HUES64 (cell line): ENCODE measurements around the gene TAAR2.

Experiments used
- H3K27ac ChIP-seq: 2 replicates; pipeline ENCODE4 v1.7.0; 2013; ENCODE audit warnings: low read depth, low read length, inconsistent platforms
- H3K27me3 ChIP-seq: 2 replicates; pipeline ENCODE4 v1.6.1; 2013; ENCODE audit warnings: mild to moderate bottlenecking, low read length; ENCODE audit not compliant: insufficient read depth
- H3K36me3 ChIP-seq: 2 replicates; pipeline ENCODE4 v1.6.1; 2013; ENCODE audit warnings: mild to moderate bottlenecking, low read length; ENCODE audit not compliant: insufficient read depth
- H3K4me1 ChIP-seq: 2 replicates; pipeline ENCODE4 v1.6.1; 2013; ENCODE audit warnings: mild to moderate bottlenecking, low read length, moderate library complexity; ENCODE audit not compliant: insufficient read depth
- H3K4me3 ChIP-seq: 2 replicates; pipeline ENCODE4 v1.5.1; 2013; ENCODE audit warnings: mild to moderate bottlenecking, low read length, moderate library complexity
- H3K9ac ChIP-seq: 2 replicates; pipeline ENCODE4 v1.6.1; 2013; ENCODE audit warnings: mild to moderate bottlenecking, low read depth, low read length
- H3K9me3 ChIP-seq: 2 replicates; pipeline ENCODE4 v1.6.1; 2013; ENCODE audit warnings: low read depth, low read length; ENCODE audit not compliant: insufficient read depth
- WGBS: fragments of 150-250, 120-280 bp; methylation state at CpG from one replicate; pipeline ENCODE4 v1.1.7; 2013; ENCODE audit warnings: missing lambda C conversion rate; 5-methylcytosine and 5-hydroxymethylcytosine counted together

TAAR2 gene

GRCh38 chr6:132584698-132585097, 39.4 kb downstream of the TAAR2 start:
- H3K36me3 ChIP-seq: no peaks in the 10 kb centered on the region
- peaks cover 6% of the 10 kb centered on the region for H3K4me1 ChIP-seq
- H3K9me3 ChIP-seq: no peaks in the 10 kb centered on the region
- no peak overlapping the region for H3K4me3 ChIP-seq
- no peaks in the 10 kb centered on the region for H3K27me3 ChIP-seq
- no peak overlapping the region for H3K9ac ChIP-seq
- WGBS: no CpG with 5 or more reads among the region's 1 CpG
- no peak overlapping the region for H3K27ac ChIP-seq

GRCh38 chr6:132571774-132572173, 52.3 kb downstream of the TAAR2 start:
- Histone ChIP-seq H3K9me3 (no peaks in the 10 kb centered on the region), H3K27ac (no peak overlapping the region), H3K4me1 (peaks cover 21% of the 10 kb centered on the region), H3K27me3 (no peaks in the 10 kb centered on the region), H3K9ac (no peak overlapping the region), H3K36me3 (no peaks in the 10 kb centered on the region), H3K4me3 (no peak overlapping the region)

- WGBS: 91% methylated on average over 15 of the region's 15 CpGs
- H3K4me1 ChIP-seq: peaks cover 21% of the 10 kb centered on the region
Measured at GRCh38 chr6:132570221-132570777, 53.8 kb downstream of the TAAR2 start, which contains the start of gene TAAR6. Gene TAAR6, plus strand, starts transcription at chr6:132570322. Its CDS starts 0 bp downstream, at chr6:132570322.

GRCh38 chr6:132569170-132569569, 54.9 kb downstream of the TAAR2 start:
- Histone ChIP-seq H3K4me1 (peaks cover 21% of the 10 kb centered on the region), H3K9me3 (no peaks in the 10 kb centered on the region), H3K27me3 (no peaks in the 10 kb centered on the region), H3K27ac (no peak overlapping the region), H3K4me3 (no peak overlapping the region), H3K36me3 (no peaks in the 10 kb centered on the region), H3K9ac (no peak overlapping the region)
- 65% methylated on average over 4 of the region's 4 CpGs for WGBS

More at GRCh38 chr6:132570221-132570777, 53.8 kb downstream of the TAAR2 start, which contains the start of gene TAAR6:
- Histone ChIP-seq H3K9ac (no peak within 1 kb of the TSS), H3K27me3 (no peaks in the 10 kb centered on the region), H3K36me3 (no peaks in the 10 kb centered on the region), H3K27ac (no peak within 1 kb of the TSS), H3K4me3 (no peak within 1 kb of the TSS), H3K9me3 (no peaks in the 10 kb centered on the region)

- H3K27me3 ChIP-seq: no peaks in the 10 kb centered on the region
Measured at GRCh38 chr6:132568611-132569010, 55.5 kb downstream of the TAAR2 start.

GRCh38 chr6:132567566-132567965, 56.5 kb downstream of the TAAR2 start:
- 95% methylated on average over 1 of the region's 1 CpG for WGBS
- Histone ChIP-seq H3K27me3 (no peaks in the 10 kb centered on the region), H3K9ac (no peak overlapping the region), H3K4me1 (peaks cover 21% of the 10 kb centered on the region), H3K9me3 (no peaks in the 10 kb centered on the region), H3K36me3 (no peaks in the 10 kb centered on the region), H3K4me3 (no peak overlapping the region), H3K27ac (no peak overlapping the region)

More at GRCh38 chr6:132568611-132569010, 55.5 kb downstream of the TAAR2 start:
- Histone ChIP-seq H3K27ac (no peak overlapping the region), H3K4me1 (peaks cover 21% of the 10 kb centered on the region), H3K4me3 (no peak overlapping the region), H3K9me3 (no peaks in the 10 kb centered on the region), H3K36me3 (no peaks in the 10 kb centered on the region), H3K9ac (no peak overlapping the region)
- WGBS: 70% methylated on average over 4 of the region's 6 CpGs
